ENCODE data around the gene IQSEC3. TPM values are rescaled to one million over a fixed set of nuclear protein-coding genes. Genes with fewer than 3 reads are reported as not detected.

IQSEC3 gene
- polyA plus RNA-seq, 1 donor from 2014 or later: 2.4 TPM

GRCh38 chr12:197347-197746, 130.8 kb downstream of the IQSEC3 start:
- Histone ChIP-seq H3K9me3 (ENCODE audit: low read length) (no peaks in the 10 kb centered on the region), H2AFZ (ENCODE audit: low read depth, low read length) (no peak overlapping the region), H3K4me3 (ENCODE audit: low read length) (no peak overlapping the region), H3K9ac (ENCODE audit: low read length) (no peak overlapping the region), H3K27me3 (ENCODE audit: insufficient read depth, low read depth, low read length) (peaks cover under 1% of the 10 kb centered on the region), H3K79me2 (replicated peaks; ENCODE audit: insufficient read depth, low read length) (no peaks in the 10 kb centered on the region), H3K9me2 (ENCODE audit: insufficient read depth, low read length) (no peaks in the 10 kb centered on the region), H3K4me2 (ENCODE audit: low read length) (no peak overlapping the region), H4K20me1 (ENCODE audit: insufficient read depth) (no peaks in the 10 kb centered on the region), H3K36me3 (ENCODE audit: insufficient read depth, low read length) (no peaks in the 10 kb centered on the region), H3K27ac (ENCODE audit: low read length) (no peak overlapping the region), H3F3A (ENCODE audit: insufficient read depth, low read length, poor library complexity, severe bottlenecking) (no peaks in the 10 kb centered on the region)
- TF ChIP-seq EP300 (conservative IDR thresholded peaks at IDR 0.05; ENCODE audit: poor library complexity, severe bottlenecking) (no peak), TAF1 (IDR thresholded peaks at IDR 0.05; ENCODE audit: low read depth) (no peak), RAD21 (conservative IDR thresholded peaks at IDR 0.05) (no peak), MXI1 (conservative IDR thresholded peaks at IDR 0.05; ENCODE audit: poor library complexity, severe bottlenecking) (no peak), CTCF (IDR thresholded peaks at IDR 0.05; ENCODE audit: poor library complexity, severe bottlenecking) (no peak), SMC3 (conservative IDR thresholded peaks at IDR 0.05; ENCODE audit: poor library complexity) (no peak), REST (IDR thresholded peaks at IDR 0.05; ENCODE audit: borderline replicate concordance) (no peak)

DNA sequence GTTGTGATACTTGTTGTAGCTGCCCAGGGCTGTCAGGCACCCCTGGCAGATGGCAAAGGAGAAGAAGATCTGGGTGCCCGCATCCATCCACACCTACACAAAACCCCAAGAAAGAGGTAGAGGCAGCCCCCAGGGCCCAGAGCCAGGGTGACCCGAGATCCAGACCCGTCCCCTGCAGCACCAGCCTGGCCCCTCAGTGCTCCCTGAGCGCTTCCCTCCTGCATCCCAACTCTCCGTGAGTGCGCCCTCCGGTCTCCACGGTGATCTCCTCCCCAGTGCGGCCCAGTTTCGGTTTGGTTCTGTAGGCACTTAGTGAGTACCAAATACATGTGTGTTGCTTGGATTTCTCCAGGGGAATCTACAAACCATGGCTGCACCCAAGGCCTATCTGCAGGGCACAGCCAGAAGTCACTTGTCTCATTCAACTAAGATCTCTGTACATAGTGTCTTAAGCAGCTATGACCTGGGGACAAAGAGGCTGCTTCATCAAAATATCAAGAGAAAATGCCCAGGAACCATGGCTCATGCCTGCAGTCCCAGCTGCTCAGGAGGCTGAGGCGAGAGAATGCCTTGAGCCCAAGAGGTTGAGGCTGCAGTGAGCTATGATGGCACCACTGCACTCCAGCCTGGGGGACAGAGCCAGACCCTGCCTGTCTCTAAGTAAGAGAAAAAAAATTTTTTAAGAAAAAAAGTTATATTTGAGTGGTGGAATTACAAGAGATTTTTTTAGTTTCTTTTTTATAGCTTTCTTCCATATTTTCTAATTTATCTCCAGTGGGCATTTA, 131.5 kb downstream of the IQSEC3 start:
- Histone ChIP-seq H3K4me2 (ENCODE audit: low read length) (no peak overlapping the region), H3K79me2 (replicated peaks; ENCODE audit: insufficient read depth, low read length) (no peaks in the 10 kb centered on the region), H3F3A (ENCODE audit: insufficient read depth, low read length, poor library complexity, severe bottlenecking) (no peaks in the 10 kb centered on the region), H3K27ac (ENCODE audit: low read length) (no peak overlapping the region), H3K4me3 (ENCODE audit: low read length) (no peak overlapping the region), H4K20me1 (ENCODE audit: insufficient read depth) (no peaks in the 10 kb centered on the region), H3K27me3 (ENCODE audit: insufficient read depth, low read depth, low read length) (peaks cover 7% of the 10 kb centered on the region), H2AFZ (ENCODE audit: low read depth, low read length) (no peak overlapping the region), H3K36me3 (ENCODE audit: insufficient read depth, low read length) (no peaks in the 10 kb centered on the region), H3K9me3 (ENCODE audit: low read length) (no peaks in the 10 kb centered on the region), H3K9me2 (ENCODE audit: insufficient read depth, low read length) (no peaks in the 10 kb centered on the region), H3K9ac (ENCODE audit: low read length) (no peak overlapping the region)
- TF ChIP-seq POLR2AphosphoS5 (IDR thresholded peaks at IDR 0.05) (no peak), MXI1 (conservative IDR thresholded peaks at IDR 0.05; ENCODE audit: poor library complexity, severe bottlenecking) (no peak), EP300 (conservative IDR thresholded peaks at IDR 0.05; ENCODE audit: poor library complexity, severe bottlenecking) (no peak), RAD21 (conservative IDR thresholded peaks at IDR 0.05) (no peak), REST (IDR thresholded peaks at IDR 0.05; ENCODE audit: borderline replicate concordance) (no peak), CTCF (IDR thresholded peaks at IDR 0.05; ENCODE audit: poor library complexity, severe bottlenecking) (no peak), EZH2 (IDR thresholded peaks at IDR 0.05; ENCODE audit: borderline replicate concordance, insufficient read depth, low read length, poor library complexity, severe bottlenecking) (no peak), SMC3 (conservative IDR thresholded peaks at IDR 0.05; ENCODE audit: poor library complexity) (no peak), TAF1 (IDR thresholded peaks at IDR 0.05; ENCODE audit: low read depth) (no peak)

All from neural cell (in vitro differentiated cells).